ENCODE data around the gene SH3PXD2A. TPM values are rescaled to one million over a fixed set of nuclear protein-coding genes. Genes with fewer than 3 reads are reported as not detected.

The SH3PXD2A gene
- total and polyA plus RNA-seq, 3 donors from 2014 or later = 10.8 to 12.1 (median 12.0) TPM

- H3K27ac ChIP-seq = no peak overlapping the region
- H3K9me3 ChIP-seq = no peaks in the 10 kb centered on the region
- DNase-seq = no peak
- TF ChIP-seq CTCF (IDR thresholded peaks at IDR 0.05) = no peak
- TF ChIP-seq POLR2A (IDR thresholded peaks at IDR 0.05) = no peak
- no peaks in the 10 kb centered on the region for H3K27me3 ChIP-seq
- intact Hi-C loops (cut with DNase I; ENCODE audit: low total_unique reads) = no loop called here
- no peaks in the 10 kb centered on the region for H3K36me3 ChIP-seq (ENCODE audit: low read depth, missing control alignments)
- 94 to 95% methylated on average over 7 of the region's 7 CpGs for WGBS, 2 donors
- H3K4me3 ChIP-seq = no peak overlapping the region
- no peaks in the 10 kb centered on the region for H3K4me1 ChIP-seq
Observed at GRCh38 chr10:103871006-103871405, 15.6 kb upstream of the SH3PXD2A start.

GRCh38 chr10:103870516-103870915 is 15.1 kb upstream of the SH3PXD2A start:
- WGBS, 2 donors = 71 to 78% methylated on average over 8 of the region's 8 CpGs
- no peak for TF ChIP-seq CTCF (IDR thresholded peaks at IDR 0.05)
- no peak for TF ChIP-seq POLR2A (IDR thresholded peaks at IDR 0.05)
- intact Hi-C loops (cut with DNase I; ENCODE audit: low total_unique reads) = no loop called here

GRCh38 chr10:103869336-103869735 is 14.0 kb upstream of the SH3PXD2A start:
- intact Hi-C loops (cut with DNase I; ENCODE audit: low total_unique reads) = loop anchor here (5.0 kb wide), 1 partner anchor 92 kb away; no protein-coding TSS in a partner anchor
- no peak for TF ChIP-seq POLR2A (IDR thresholded peaks at IDR 0.05)
- TF ChIP-seq CTCF (IDR thresholded peaks at IDR 0.05) = no peak

More at GRCh38 chr10:103870516-103870915, 15.1 kb upstream of the SH3PXD2A start:
- Histone ChIP-seq H3K36me3 (ENCODE audit: low read depth, missing control alignments) (no peaks in the 10 kb centered on the region), H3K4me1 (no peaks in the 10 kb centered on the region), H3K4me3 (no peak overlapping the region), H3K9me3 (no peaks in the 10 kb centered on the region), H3K27me3 (no peaks in the 10 kb centered on the region), H3K27ac (no peak overlapping the region)
- no peak for DNase-seq

GRCh38 chr10:103868200-103868599 is 12.8 kb upstream of the SH3PXD2A start:
- Histone ChIP-seq H3K36me3 (ENCODE audit: low read depth, missing control alignments) (no peaks in the 10 kb centered on the region), H3K27ac (no peak overlapping the region), H3K27me3 (no peaks in the 10 kb centered on the region), H3K4me1 (no peaks in the 10 kb centered on the region), H3K4me3 (no peak overlapping the region), H3K9me3 (no peaks in the 10 kb centered on the region)
- DNase-seq = no peak
- TF ChIP-seq CTCF (IDR thresholded peaks at IDR 0.05) (no peak), POLR2A (IDR thresholded peaks at IDR 0.05) (no peak)
- intact Hi-C loops (cut with DNase I; ENCODE audit: low total_unique reads) = loop anchor here (5.0 kb wide), 1 partner anchor 91 kb away; no protein-coding TSS in a partner anchor
- WGBS, 2 donors = 86 to 94% methylated on average over 1 of the region's 1 CpG

More at GRCh38 chr10:103869336-103869735, 14.0 kb upstream of the SH3PXD2A start:
- no peak overlapping the region for H3K4me3 ChIP-seq
- H3K9me3 ChIP-seq = no peaks in the 10 kb centered on the region
- DNase-seq = no peak
- no peaks in the 10 kb centered on the region for H3K4me1 ChIP-seq
- H3K36me3 ChIP-seq (ENCODE audit: low read depth, missing control alignments) = no peaks in the 10 kb centered on the region
- no peak overlapping the region for H3K27ac ChIP-seq
- WGBS, 2 donors = 75 to 83% methylated on average over 4 of the region's 4 CpGs
- H3K27me3 ChIP-seq = no peaks in the 10 kb centered on the region

GRCh38 chr10:103861505-103861904 is 6.1 kb upstream of the SH3PXD2A start:
- no peak overlapping the region for H3K4me3 ChIP-seq
- no peak for DNase-seq
- intact Hi-C loops (cut with DNase I; ENCODE audit: low total_unique reads) = no loop called here
- H3K27ac ChIP-seq = no peak overlapping the region
- no peak for TF ChIP-seq POLR2A (IDR thresholded peaks at IDR 0.05)
- no peak for TF ChIP-seq CTCF (IDR thresholded peaks at IDR 0.05)
- no peaks in the 10 kb centered on the region for H3K9me3 ChIP-seq
- H3K27me3 ChIP-seq = no peaks in the 10 kb centered on the region
- WGBS, 2 donors = 90 to 93% methylated on average over 1 of the region's 1 CpG
- H3K36me3 ChIP-seq (ENCODE audit: low read depth, missing control alignments) = no peaks in the 10 kb centered on the region
- no peaks in the 10 kb centered on the region for H3K4me1 ChIP-seq
